Measurements from ENCODE around the gene PTPRQ. TPM values are rescaled to one million over a fixed set of nuclear protein-coding genes. Genes with fewer than 3 reads are reported as not detected.

Gene PTPRQ
- total RNA-seq, 1 donor from 2014 or later: not detected

- CTCF ChIA-PET: no interaction called here
- Mint-ChIP-seq H3K9me3 (peaks cover 2% of the 10 kb centered on the region), H3K27me3 (no peaks in the 10 kb centered on the region)
Measured at GRCh38 chr12:80617733-80618132, 173.7 kb downstream of the PTPRQ start.

GRCh38 chr12:80620281-80620680 lies 176.2 kb downstream of the PTPRQ start:
- DNase-seq: no peak
- no peak for ATAC-seq (ENCODE audit: low read depth)
- H3K36me3 Mint-ChIP-seq (ENCODE audit: low read depth): no peaks in the 10 kb centered on the region
- H3K4me3 Mint-ChIP-seq: no peak overlapping the region
- TF ChIP-seq, protein P1, sequence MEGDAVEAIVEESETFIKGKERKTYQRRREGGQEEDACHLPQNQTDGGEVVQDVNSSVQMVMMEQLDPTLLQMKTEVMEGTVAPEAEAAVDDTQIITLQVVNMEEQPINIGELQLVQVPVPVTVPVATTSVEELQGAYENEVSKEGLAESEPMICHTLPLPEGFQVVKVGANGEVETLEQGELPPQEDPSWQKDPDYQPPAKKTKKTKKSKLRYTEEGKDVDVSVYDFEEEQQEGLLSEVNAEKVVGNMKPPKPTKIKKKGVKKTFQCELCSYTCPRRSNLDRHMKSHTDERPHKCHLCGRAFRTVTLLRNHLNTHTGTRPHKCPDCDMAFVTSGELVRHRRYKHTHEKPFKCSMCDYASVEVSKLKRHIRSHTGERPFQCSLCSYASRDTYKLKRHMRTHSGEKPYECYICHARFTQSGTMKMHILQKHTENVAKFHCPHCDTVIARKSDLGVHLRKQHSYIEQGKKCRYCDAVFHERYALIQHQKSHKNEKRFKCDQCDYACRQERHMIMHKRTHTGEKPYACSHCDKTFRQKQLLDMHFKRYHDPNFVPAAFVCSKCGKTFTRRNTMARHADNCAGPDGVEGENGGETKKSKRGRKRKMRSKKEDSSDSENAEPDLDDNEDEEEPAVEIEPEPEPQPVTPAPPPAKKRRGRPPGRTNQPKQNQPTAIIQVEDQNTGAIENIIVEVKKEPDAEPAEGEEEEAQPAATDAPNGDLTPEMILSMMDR (IDR thresholded peaks at IDR 0.05): no peak
- POLR2A ChIA-PET: no interaction called here
- no peaks in the 10 kb centered on the region for H3K4me1 Mint-ChIP-seq
- intact Hi-C loops (cut with micrococcal nuclease): no loop called here
- CTCF ChIA-PET: no interaction called here
- H3K9me3 Mint-ChIP-seq: peaks cover 2% of the 10 kb centered on the region
- no peak overlapping the region for H3K27ac Mint-ChIP-seq
- H3K27me3 Mint-ChIP-seq: no peaks in the 10 kb centered on the region

More at GRCh38 chr12:80617733-80618132, 173.7 kb downstream of the PTPRQ start:
- TF ChIP-seq, protein P1 (IDR thresholded peaks at IDR 0.05): no peak
- no peak overlapping the region for H3K4me3 Mint-ChIP-seq
- ATAC-seq (ENCODE audit: low read depth) (no peak), DNase-seq (no peak)
- no peaks in the 10 kb centered on the region for H3K36me3 Mint-ChIP-seq (ENCODE audit: low read depth)
- intact Hi-C loops (cut with micrococcal nuclease): no loop called here
- POLR2A ChIA-PET: no interaction called here
- no peak overlapping the region for H3K27ac Mint-ChIP-seq
- H3K4me1 Mint-ChIP-seq: no peaks in the 10 kb centered on the region

GRCh38 chr12:80622271-80622670 lies 178.2 kb downstream of the PTPRQ start:
- POLR2A ChIA-PET: no interaction called here
- Mint-ChIP-seq H3K4me1 (no peaks in the 10 kb centered on the region), H3K4me3 (no peak overlapping the region), H3K9me3 (peaks cover 2% of the 10 kb centered on the region), H3K27me3 (no peaks in the 10 kb centered on the region), H3K36me3 (ENCODE audit: low read depth) (no peaks in the 10 kb centered on the region), H3K27ac (no peak overlapping the region)
- CTCF ChIA-PET: no interaction called here
- DNase-seq (no peak), ATAC-seq (ENCODE audit: low read depth) (no peak)
- TF ChIP-seq, protein P1 (IDR thresholded peaks at IDR 0.05): no peak
- intact Hi-C loops (cut with micrococcal nuclease): no loop called here

- DNase-seq (no peak), ATAC-seq (ENCODE audit: low read depth) (no peak)
- no peak overlapping the region for H3K27ac Mint-ChIP-seq
- CTCF ChIA-PET: no interaction called here
- no peak overlapping the region for H3K4me3 Mint-ChIP-seq
- no peaks in the 10 kb centered on the region for H3K27me3 Mint-ChIP-seq
- no peaks in the 10 kb centered on the region for H3K4me1 Mint-ChIP-seq
- H3K9me3 Mint-ChIP-seq: no peaks in the 10 kb centered on the region
- POLR2A ChIA-PET: no interaction called here
- TF ChIP-seq, protein P1 (IDR thresholded peaks at IDR 0.05): no peak
- H3K36me3 Mint-ChIP-seq (ENCODE audit: low read depth): no peaks in the 10 kb centered on the region
- intact Hi-C loops (cut with micrococcal nuclease): no loop called here
Measured at GRCh38 chr12:80625051-80625450, 181.0 kb downstream of the PTPRQ start.

GRCh38 chr12:80625901-80626300 lies 181.9 kb downstream of the PTPRQ start:
- DNase-seq: no peak
- Mint-ChIP-seq H3K9me3 (no peaks in the 10 kb centered on the region), H3K36me3 (ENCODE audit: low read depth) (no peaks in the 10 kb centered on the region), H3K27ac (no peak overlapping the region), H3K27me3 (no peaks in the 10 kb centered on the region), H3K4me1 (no peaks in the 10 kb centered on the region), H3K4me3 (no peak overlapping the region)
- CTCF ChIA-PET: no interaction called here
- POLR2A ChIA-PET: no interaction called here
- TF ChIP-seq, protein P1 (IDR thresholded peaks at IDR 0.05): no peak
- intact Hi-C loops (cut with micrococcal nuclease): no loop called here
- ATAC-seq (ENCODE audit: low read depth): no peak

Data from activated B cell treated with CpG ODN at 0.5 μM for 24 hours (primary cell).